WERI-Rb-1 (cell line): ENCODE measurements around the gene ITPRIP.

ENCODE experiments used
- DNase-seq: peaks from one replicate; pipeline ENCODE4 v3.0.0-alpha.2; 2020
- H3K27ac ChIP-seq: fragments of 250-450 bp; sonication (Bioruptor Pico); 2 replicates; pipeline ENCODE4 v1.5.1; 2020; ENCODE audit warnings: mild to moderate bottlenecking, moderate library complexity
- H3K27me3 ChIP-seq: fragments of 250-450 bp; sonication (Bioruptor Pico); 2 replicates; pipeline ENCODE4 v1.5.1; 2021; ENCODE audit warnings: mild to moderate bottlenecking, low read depth, moderate library complexity; ENCODE audit not compliant: insufficient read depth, severe bottlenecking
- H3K36me3 ChIP-seq: fragments of 250-450 bp; sonication (Bioruptor Pico); 2 replicates; pipeline ENCODE4 v1.5.1; 2020; ENCODE audit warnings: mild to moderate bottlenecking, moderate library complexity
- H3K4me3 ChIP-seq: 2 replicates; pipeline ENCODE4 v1.5.1; 2011; ENCODE audit warnings: low read depth, mild to moderate bottlenecking, control low read depth, low read length
- H3K9me3 ChIP-seq: fragments of 250-450 bp; sonication (Bioruptor Pico); 2 replicates; pipeline ENCODE4 v1.5.1; 2021; ENCODE audit warnings: mild to moderate bottlenecking, moderate library complexity; ENCODE audit not compliant: severe bottlenecking
- CTCF ChIP-seq: IDR thresholded peaks from 2 replicates; pipeline ENCODE4 v1.5.1; 2011; ENCODE audit warnings: low read depth, mild to moderate bottlenecking, control low read depth, inconsistent platforms, low read length

ITPRIP gene, protein sequence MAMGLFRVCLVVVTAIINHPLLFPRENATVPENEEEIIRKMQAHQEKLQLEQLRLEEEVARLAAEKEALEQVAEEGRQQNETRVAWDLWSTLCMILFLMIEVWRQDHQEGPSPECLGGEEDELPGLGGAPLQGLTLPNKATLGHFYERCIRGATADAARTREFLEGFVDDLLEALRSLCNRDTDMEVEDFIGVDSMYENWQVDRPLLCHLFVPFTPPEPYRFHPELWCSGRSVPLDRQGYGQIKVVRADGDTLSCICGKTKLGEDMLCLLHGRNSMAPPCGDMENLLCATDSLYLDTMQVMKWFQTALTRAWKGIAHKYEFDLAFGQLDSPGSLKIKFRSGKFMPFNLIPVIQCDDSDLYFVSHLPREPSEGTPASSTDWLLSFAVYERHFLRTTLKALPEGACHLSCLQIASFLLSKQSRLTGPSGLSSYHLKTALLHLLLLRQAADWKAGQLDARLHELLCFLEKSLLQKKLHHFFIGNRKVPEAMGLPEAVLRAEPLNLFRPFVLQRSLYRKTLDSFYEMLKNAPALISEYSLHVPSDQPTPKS

DNA sequence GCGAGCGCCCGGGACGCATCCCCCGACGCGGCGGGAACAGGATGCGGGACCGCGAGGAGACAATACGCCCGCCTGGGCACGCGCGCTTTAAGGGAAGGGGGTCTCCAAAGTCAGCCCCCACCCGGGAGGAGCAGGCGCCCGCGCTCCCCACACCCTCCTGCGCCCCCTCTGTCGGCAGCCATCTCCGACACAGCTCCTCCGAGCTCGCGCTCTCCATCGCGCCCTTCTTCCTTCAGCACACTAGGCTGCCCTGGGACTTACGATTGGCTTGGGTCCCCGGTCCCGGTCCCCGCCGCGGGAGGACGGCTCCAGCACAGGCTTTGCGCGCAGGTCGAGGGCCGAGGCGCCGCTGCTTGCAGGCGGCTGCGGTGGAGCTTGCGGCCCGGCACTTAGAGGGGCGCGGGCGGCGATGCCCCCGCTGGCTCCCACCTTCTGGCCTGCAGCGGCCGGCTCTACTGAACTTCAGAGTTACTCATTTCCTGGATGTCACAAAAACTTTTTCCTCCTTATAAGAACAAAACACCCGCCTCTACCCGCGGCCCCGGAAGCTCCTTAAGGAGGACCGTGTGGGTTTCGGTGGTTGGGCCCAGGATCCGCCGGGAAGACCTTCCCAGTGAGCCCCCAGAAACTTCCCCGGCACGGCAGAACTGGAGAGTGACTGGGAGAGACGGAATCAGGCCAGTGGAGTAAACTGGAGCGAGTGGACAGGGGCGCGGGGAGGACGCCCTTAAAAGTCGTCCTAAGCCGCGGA, at the start of gene ITPRIP:
ITPRIP (minus strand) TSS at position 481 of the 751 bp plus-strand sequence. CDS start 22,414 bp downstream, outside the sequence.
- no peaks in the 10 kb centered on the region for H3K27me3 ChIP-seq
- TF ChIP-seq CTCF = peak; percentile 37
- DNase-seq = peak; percentile 59
- H3K36me3 ChIP-seq = no peaks in the 10 kb centered on the region
- H3K9me3 ChIP-seq = no peaks in the 10 kb centered on the region
- peak within 1 kb of the TSS; percentile 92 for H3K4me3 ChIP-seq
- H3K27ac ChIP-seq = peak within 1 kb of the TSS; percentile 82

GRCh38 chr10:104387130-104387888, 49.0 kb upstream of the ITPRIP start:
- DNase-seq = no peak

GRCh38 chr10:104380336-104380735, 42.1 kb upstream of the ITPRIP start:
- Histone ChIP-seq H3K4me3 (no peak overlapping the region), H3K27me3 (no peaks in the 10 kb centered on the region), H3K36me3 (no peaks in the 10 kb centered on the region), H3K27ac (no peak overlapping the region), H3K9me3 (no peaks in the 10 kb centered on the region)
- no peak for TF ChIP-seq CTCF
- DNase-seq = no peak

More at GRCh38 chr10:104387130-104387888, 49.0 kb upstream of the ITPRIP start:
- H3K27me3 ChIP-seq = no peaks in the 10 kb centered on the region
- H3K9me3 ChIP-seq = no peaks in the 10 kb centered on the region
- no peak for TF ChIP-seq CTCF
- H3K36me3 ChIP-seq = no peaks in the 10 kb centered on the region
- H3K4me3 ChIP-seq = no peak overlapping the region
- no peak overlapping the region for H3K27ac ChIP-seq

- Histone ChIP-seq H3K27ac (no peak overlapping the region), H3K4me3 (no peak overlapping the region), H3K27me3 (no peaks in the 10 kb centered on the region), H3K9me3 (no peaks in the 10 kb centered on the region), H3K36me3 (no peaks in the 10 kb centered on the region)
- no peak for DNase-seq
- TF ChIP-seq CTCF = no peak
These were observed 38.6 kb upstream of the ITPRIP start for GRCh38 chr10:104376784-104377300.

DNA sequence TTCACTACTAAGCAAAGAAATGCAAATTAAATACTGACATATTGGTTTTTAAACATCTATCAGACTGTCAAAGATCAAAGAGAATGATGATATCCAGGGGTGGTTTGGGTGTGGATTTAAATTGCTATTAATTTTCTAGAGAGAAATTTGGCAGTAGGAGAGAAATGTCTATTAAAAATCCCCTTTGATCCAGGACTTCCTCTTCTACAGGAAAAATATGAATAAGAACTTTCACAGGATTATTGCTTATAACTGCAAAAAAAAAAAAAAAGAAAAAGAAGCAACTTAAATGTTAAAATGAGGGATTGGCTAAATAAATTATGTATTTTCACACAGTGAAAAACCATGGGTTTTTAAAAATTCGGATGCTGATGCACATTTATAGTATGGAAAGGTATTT, 36.3 kb upstream of the ITPRIP start:
- no peak for TF ChIP-seq CTCF
- Histone ChIP-seq H3K9me3 (no peaks in the 10 kb centered on the region), H3K27ac (no peak overlapping the region), H3K27me3 (no peaks in the 10 kb centered on the region), H3K36me3 (no peaks in the 10 kb centered on the region), H3K4me3 (no peak overlapping the region)
- no peak for DNase-seq
